ENCODE results near the gene MRPL37. TPM values are rescaled to one million over a fixed set of nuclear protein-coding genes. Genes with fewer than 3 reads are reported as not detected.

The MRPL37 gene
- total and polyA plus RNA-seq, 2 of the 8 experiments (the other 6 are each of a cell fraction or from before 2014, with no cell fraction given): 45.5 to 126 TPM

DNA sequence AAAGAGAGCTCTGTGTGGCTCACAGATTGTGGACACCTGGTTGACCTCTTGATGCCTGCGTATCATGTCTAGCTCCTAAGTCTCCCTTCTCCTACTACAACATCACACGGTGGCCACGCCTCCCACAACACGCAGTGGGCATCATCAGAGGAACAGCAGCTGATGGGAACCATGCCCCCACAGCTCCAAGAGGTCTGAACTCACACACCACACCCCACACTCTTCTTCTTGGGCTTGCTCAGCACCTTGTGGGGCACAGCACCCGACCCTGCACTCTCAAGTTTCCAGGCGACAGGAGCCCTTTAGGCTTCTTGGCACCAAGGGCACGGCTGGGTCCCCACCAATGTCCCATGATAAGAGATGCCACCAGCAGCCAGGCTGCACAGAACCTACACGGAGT lies 28.4 kb upstream of the MRPL37 start:
- CTCF ChIA-PET (ENCODE audit: partially characterized antibody): interaction anchor here (1.1 to 2.3 kb wide), 3 partner anchors 9 to 10 kb away, joined by 5 to 9 read pairs (median 7); no protein-coding TSS in a partner anchor

More for the DNA sequence above, 28.4 kb upstream of the MRPL37 start:
- H4K91ac ChIP-seq (replicated peaks; ENCODE audit: insufficient read length, low read length): no peak overlapping the region
- no peak overlapping the region for H3K9ac ChIP-seq (replicated peaks in 1 of 4; ENCODE audit: extremely low read depth in 1 of 4, low read depth in 3 of 4, low read length in 3 of 4)
- H3K27ac ChIP-seq (ENCODE audit: low read depth, low read length): no peak overlapping the region
- no peak overlapping the region for H3K14ac ChIP-seq (ENCODE audit: insufficient read length)
- no peaks in the 10 kb centered on the region for H3K9me3 ChIP-seq (ENCODE audit: insufficient read depth in 2 of 2, low read depth in 1 of 2, low read length in 1 of 2)
- H3K36me3 ChIP-seq (ENCODE audit: control insufficient read depth in 2 of 4, insufficient read depth in 4 of 4, low read length in 3 of 4): no peaks in the 10 kb centered on the region
- 88% methylated on average over 8 of the region's 8 CpGs; no CpG with 5 or more reads in 1 of the 2 experiments for WGBS, 2 experiments (ENCODE audit: extremely low coverage in 1 of 2, insufficient coverage in 1 of 2, insufficient read length in 1 of 2, insufficient replicate concordance in 2 of 2, low coverage in 1 of 2, low lambda C conversion rate in 2 of 2, missing lambda C conversion rate in 1 of 2)
- no peak overlapping the region for H4K8ac ChIP-seq (ENCODE audit: extremely low read depth, insufficient read depth, low read length)
- no peaks in the 10 kb centered on the region for H3K79me2 ChIP-seq (ENCODE audit: control insufficient read depth in 1 of 2, insufficient read depth in 2 of 2, low read length in 2 of 2)
- no peak overlapping the region for H2AFZ ChIP-seq (ENCODE audit: low read length)
- no peak overlapping the region; the same call in 1 of the 2 replicates for H2BK5ac ChIP-seq (ENCODE audit: low read depth, low read length)
- no peak overlapping the region for H2BK20ac ChIP-seq (ENCODE audit: low read length)
- H3K4me3 ChIP-seq (ENCODE audit: extremely low read depth in 1 of 4, insufficient read depth in 2 of 4, low read depth in 3 of 4, low read length in 4 of 4): no peak overlapping the region
- H2BK15ac ChIP-seq (ENCODE audit: low read length): no peak overlapping the region
- H2BK12ac ChIP-seq (ENCODE audit: low read depth, low read length): no peak overlapping the region
- peaks cover 0 to 7% (median 0%) of the 10 kb centered on the region in 4 experiments; a peak in 1 of 7 replicates for H3K4me1 ChIP-seq (replicated peaks in 1 of 4; ENCODE audit: control insufficient read depth in 3 of 4, insufficient read depth in 4 of 4, low read length in 3 of 4)
- no peak overlapping the region for H3K23ac ChIP-seq (ENCODE audit: insufficient read length)
- no peak overlapping the region for H3K56ac ChIP-seq (replicated peaks; ENCODE audit: insufficient read length, low read depth, low read length)
- no peaks in the 10 kb centered on the region for H3K79me1 ChIP-seq (ENCODE audit: low read depth, low read length)
- H3K4me2 ChIP-seq (ENCODE audit: insufficient read depth in 1 of 2, low read depth in 2 of 2, low read length in 2 of 2): no peak overlapping the region
- POLR2A ChIA-PET (ENCODE audit: partially characterized antibody): interaction anchor here (0.7 to 1.4 kb wide), 4 partner anchors 15 to 848 kb away, joined by 3 to 4 read pairs (median 3); no protein-coding TSS in a partner anchor
- H4K20me1 ChIP-seq (replicated peaks in 1 of 2; ENCODE audit: control insufficient read depth in 1 of 2, insufficient read depth in 2 of 2, low read length in 2 of 2): no peaks in the 10 kb centered on the region
- no peak overlapping the region for H3K4ac ChIP-seq (replicated peaks; ENCODE audit: insufficient read length, low read depth, low read length)
- H3K23me2 ChIP-seq (ENCODE audit: low read depth, low read length): no peaks in the 10 kb centered on the region
- no peak overlapping the region for H4K5ac ChIP-seq (ENCODE audit: insufficient read length, low read depth, low read length)
- TF ChIP-seq GABPA (IDR thresholded peaks at IDR 0.05; ENCODE audit: borderline replicate concordance, insufficient read depth, low read length) (no peak), KDM1A (IDR thresholded peaks at IDR 0.05; ENCODE audit: borderline replicate concordance, low read length) (no peak), SIN3A (conservative IDR thresholded peaks at IDR 0.05 in 1 of 2, IDR thresholded peaks at IDR 0.05 in 1 of 2; ENCODE audit: low read depth in 1 of 2, low read length in 2 of 2) (no peak), CHD2 (IDR thresholded peaks at IDR 0.05; ENCODE audit: low read length) (no peak), BACH1 (IDR thresholded peaks at IDR 0.05; ENCODE audit: low read length) (no peak)
- DNase-seq (ENCODE audit: low read depth in 1 of 2, low spot score in 2 of 2) (no peak), FAIRE-seq (no peak)
- no peak overlapping the region for H2BK120ac ChIP-seq (replicated peaks; ENCODE audit: low read depth, low read length)
- H3K27me3 ChIP-seq (replicated peaks in 1 of 4; ENCODE audit: control insufficient read depth in 3 of 4, extremely low read depth in 1 of 4, insufficient read depth in 3 of 4, low read length in 3 of 4): no peaks in the 10 kb centered on the region
- H2AK5ac ChIP-seq (ENCODE audit: low read depth, low read length): no peak overlapping the region
- H3K18ac ChIP-seq (ENCODE audit: extremely low read depth, low read length): no peak overlapping the region

Measured in H1 (cell line).